ENCODE measurements around the gene MBD6. TPM values are rescaled to one million over a fixed set of nuclear protein-coding genes. Genes with fewer than 3 reads are reported as not detected.
A peak's percentile ranks its signal among the peaks of the same experiment; 100 is the strongest.
"Not testable (repeated sequence)": the region's sequence is repeated elsewhere in the genome, so short reads cannot be mapped to it uniquely, and the experiment has no call there.

MBD6 gene
- total and polyA plus RNA-seq, 11 donors, result 11.4 to 43.3 (median 28.7) TPM

DNA sequence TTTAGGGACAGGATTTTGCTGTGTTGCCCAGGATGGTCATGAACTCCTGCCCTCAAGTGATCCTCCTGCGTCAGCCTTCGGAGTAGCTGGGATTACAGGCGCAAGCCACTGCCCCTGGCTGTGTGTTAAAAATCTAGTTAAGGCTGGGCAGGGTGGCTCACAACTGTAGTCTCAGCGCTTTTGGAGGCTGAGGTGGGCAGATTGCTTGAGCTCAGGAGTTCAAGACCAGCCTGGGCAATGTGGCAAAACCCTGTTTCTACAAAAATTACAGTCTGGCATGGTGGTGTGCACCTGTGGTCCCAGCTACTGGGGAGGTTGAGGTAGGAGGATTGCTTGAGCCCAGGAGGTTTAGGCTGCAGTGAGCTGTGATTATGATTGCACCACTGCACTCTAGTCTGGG is 11.5 kb upstream of the MBD6 start:
- Histone ChIP-seq H3K27ac (no peak overlapping the region), H3K27me3 (no peaks in the 10 kb centered on the region), H3K36me3 (peaks cover 3 to 81% (median 77%) of the 10 kb centered on the region in 9 donors), H3K9me3 (no peaks in the 10 kb centered on the region), H3K4me1 (peaks cover 0 to 19% (median 0%) of the 10 kb centered on the region in 12 donors), H3K4me3 (no peak overlapping the region)
- no peak for ATAC-seq
- intact Hi-C loops (cut with DNase I), result no loop called here
- no peak for DNase-seq
- TF ChIP-seq CTCF (IDR thresholded peaks at IDR 0.05), result no peak
- TF ChIP-seq POLR2A (IDR thresholded peaks at IDR 0.05), result no peak
- 96 to 99% (median 97%) methylated on average over 4 of the region's 4 CpGs for WGBS, 4 donors

DNA sequence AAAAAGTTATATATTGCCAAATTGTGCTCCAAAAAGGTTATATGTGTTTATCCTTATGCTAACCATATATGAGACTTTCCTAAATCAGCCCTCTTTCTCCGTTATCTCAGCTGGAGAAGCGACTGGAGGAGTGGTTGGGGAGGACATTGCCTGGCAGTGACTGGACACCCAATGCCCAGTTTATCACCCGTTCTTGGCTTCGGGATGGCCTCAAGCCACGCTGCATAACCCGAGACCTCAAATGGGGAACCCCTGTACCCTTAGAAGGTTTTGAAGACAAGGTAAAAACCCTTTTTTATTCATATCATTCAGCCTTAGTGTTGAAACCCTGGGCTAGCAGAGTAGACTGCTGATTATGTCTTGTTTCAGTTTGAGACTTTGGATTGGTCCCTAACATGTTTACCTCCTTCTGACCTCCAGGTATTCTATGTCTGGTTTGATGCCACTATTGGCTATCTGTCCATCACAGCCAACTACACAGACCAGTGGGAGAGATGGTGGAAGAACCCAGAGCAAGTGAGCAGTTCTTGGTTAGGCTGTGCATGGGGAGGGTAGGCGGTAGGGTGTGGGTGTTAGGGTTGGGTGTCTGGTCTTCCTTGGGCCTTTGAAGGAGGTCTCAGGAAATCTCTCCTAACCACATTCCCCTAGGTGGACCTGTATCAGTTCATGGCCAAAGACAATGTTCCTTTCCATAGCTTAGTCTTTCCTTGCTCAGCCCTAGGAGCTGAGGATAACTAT is 10.9 kb upstream of the MBD6 start:
- ATAC-seq (peak in 1 of 4 donors; percentile 29), DNase-seq (no peak)
- Histone ChIP-seq H3K4me1 (peaks cover 0 to 24% (median 1%) of the 10 kb centered on the region in 12 donors), H3K27me3 (no peaks in the 10 kb centered on the region), H3K4me3 (no peak overlapping the region), H3K36me3 (peaks cover 3 to 82% (median 78%) of the 10 kb centered on the region in 9 donors), H3K9me3 (no peaks in the 10 kb centered on the region), H3K27ac (no peak overlapping the region)
- intact Hi-C loops (cut with DNase I), result loop anchor here in 1 of 10 donors (2.0 kb wide), 1 partner anchor 23 kb away; the partner anchor contains the start of gene MARS1
- 93 to 99% (median 98%) methylated on average over 6 to 7 of the region's 7 CpGs for WGBS, 4 donors
- TF ChIP-seq CTCF (IDR thresholded peaks at IDR 0.05) (no peak), POLR2A (IDR thresholded peaks at IDR 0.05) (no peak)

- Histone ChIP-seq H3K4me1 (peaks cover 0 to 34% (median 9%) of the 10 kb centered on the region in 12 donors), H3K36me3 (peaks cover 3 to 91% (median 87%) of the 10 kb centered on the region in 9 donors), H3K27me3 (no peaks in the 10 kb centered on the region), H3K4me3 (no peak overlapping the region), H3K27ac (no peak overlapping the region), H3K9me3 (no peaks in the 10 kb centered on the region)
- 78 to 82% (median 81%) methylated on average over 6 of the region's 6 CpGs for WGBS, 4 donors
- intact Hi-C loops (cut with DNase I), result loop anchor here in 1 of 10 donors (2.0 kb wide), 1 partner anchor 24 kb away; the partner anchor contains the start of gene MARS1
- ATAC-seq (no peak), DNase-seq (no peak)
- TF ChIP-seq CTCF (IDR thresholded peaks at IDR 0.05) (no peak), POLR2A (IDR thresholded peaks at IDR 0.05) (no peak)
Observed at GRCh38 chr12:57512665-57513064, 10.0 kb upstream of the MBD6 start.

DNA sequence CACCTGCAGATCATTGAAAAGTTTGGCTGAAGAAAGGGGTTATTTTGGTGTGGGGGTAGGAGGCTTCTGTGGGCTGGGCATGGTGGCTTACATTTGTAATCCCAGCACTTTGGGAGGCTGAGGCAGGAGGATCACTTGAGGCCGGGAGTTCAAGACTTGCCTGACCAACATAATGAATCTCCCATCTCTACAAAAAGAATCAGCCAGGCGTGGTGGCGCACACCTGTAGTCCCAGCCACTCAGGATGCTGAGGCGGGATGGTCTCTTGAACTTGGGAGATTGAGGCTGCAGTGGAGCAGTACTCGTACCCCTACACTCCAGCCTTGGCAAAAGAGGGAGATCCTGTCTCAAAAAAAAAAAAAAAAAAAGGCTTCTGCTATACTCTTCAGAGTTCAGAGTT is 9.4 kb upstream of the MBD6 start:
- TF ChIP-seq POLR2A (IDR thresholded peaks at IDR 0.05), result no peak
- no peak for TF ChIP-seq CTCF (IDR thresholded peaks at IDR 0.05)
- Histone ChIP-seq H3K27me3 (no peaks in the 10 kb centered on the region), H3K27ac (no peak overlapping the region), H3K4me1 (peaks cover 0 to 38% (median 13%) of the 10 kb centered on the region in 12 donors), H3K4me3 (no peak overlapping the region), H3K9me3 (no peaks in the 10 kb centered on the region), H3K36me3 (peaks cover 3 to 97% (median 90%) of the 10 kb centered on the region in 9 donors)
- intact Hi-C loops (cut with DNase I), result loop anchor here in 1 of 10 donors (2.0 kb wide), 1 partner anchor 24 kb away; the partner anchor contains the start of gene MARS1
- no peak for DNase-seq
- no peak for ATAC-seq
- WGBS, 4 donors, result 89 to 99% (median 97%) methylated on average over 5 of the region's 5 CpGs

DNA sequence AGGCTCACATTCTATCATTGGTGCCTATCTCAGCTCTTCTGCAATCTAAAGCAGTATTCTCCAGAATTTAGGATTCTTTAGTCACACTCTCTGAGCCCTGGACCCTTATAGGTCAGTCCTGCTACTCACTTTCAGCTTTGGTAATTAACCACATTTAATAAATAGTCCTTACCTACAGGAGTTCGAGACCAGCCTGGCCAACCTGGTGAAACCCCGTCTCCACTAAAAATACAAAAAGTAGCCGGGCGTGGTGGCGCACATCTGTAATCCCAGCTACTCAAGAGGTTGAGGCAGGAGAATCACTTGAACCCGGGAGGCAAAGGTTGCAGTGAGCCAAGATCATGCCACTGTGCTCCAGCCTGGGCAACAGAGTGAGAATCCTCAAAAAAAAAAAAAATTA is 8.9 kb upstream of the MBD6 start:
- intact Hi-C loops (cut with DNase I), result loop anchor here in 1 of 10 donors (2.0 kb wide), 1 partner anchor 25 kb away; the partner anchor contains the start of gene MARS1
- WGBS, 4 donors, result 92 to 95% (median 94%) methylated on average over 6 of the region's 6 CpGs

DNA sequence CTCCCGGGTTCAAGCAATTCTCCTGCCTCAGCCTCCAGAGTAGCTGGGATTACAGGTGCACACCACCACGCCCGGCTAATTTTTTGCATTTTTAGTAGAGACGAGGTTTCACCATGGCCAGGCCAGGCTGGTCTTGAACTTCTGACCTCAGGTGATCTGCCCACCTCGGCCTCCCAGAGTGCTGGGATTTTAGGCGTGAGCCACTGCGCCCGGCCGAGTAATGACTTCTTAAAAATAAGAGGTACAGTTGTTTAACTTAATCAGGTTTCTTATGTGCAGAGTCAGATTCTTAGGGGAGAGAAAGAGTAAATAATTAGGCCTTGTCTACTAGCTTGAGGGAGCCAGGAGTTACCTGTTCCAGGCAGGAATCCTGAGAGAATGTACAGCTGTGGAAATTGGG is 8.4 kb upstream of the MBD6 start:
- H3K27me3 ChIP-seq; ATAC-seq; H3K4me3 ChIP-seq; H3K9me3 ChIP-seq; intact Hi-C loops (cut with DNase I); DNase-seq: not testable (repeated sequence)
- WGBS, 4 donors, result 87 to 95% (median 93%) methylated on average over 9 of the region's 9 CpGs
- Histone ChIP-seq H3K36me3 (peaks cover 3 to 99% (median 86%) of the 10 kb centered on the region in 9 donors), H3K4me1 (peaks cover 0 to 48% (median 23%) of the 10 kb centered on the region in 12 donors), H3K27ac (peak overlapping the region in 1 of 12 donors; percentile 41)

More for the DNA sequence above, 8.9 kb upstream of the MBD6 start:
- Histone ChIP-seq H3K36me3 (peaks cover 3 to 100% (median 90%) of the 10 kb centered on the region in 9 donors), H3K4me1 (peaks cover 0 to 43% (median 18%) of the 10 kb centered on the region in 12 donors)
- DNase-seq, H3K4me3 ChIP-seq, H3K9me3 ChIP-seq, H3K27ac ChIP-seq, H3K27me3 ChIP-seq, ATAC-seq: not testable (repeated sequence)

All from heart left ventricle (tissue), 16 donors.